ENCODE measurements around the gene GSTA3.
"Not testable (repeated sequence)": the region's sequence is repeated elsewhere in the genome, so short reads cannot be mapped to it uniquely, and the experiment has no call there.

GSTA3 gene

GRCh38 chr6:52858416-52858815, 51.1 kb downstream of the GSTA3 start:
- in situ Hi-C loops (cut with HindIII; ENCODE audit: low sequenced_read_pairs): no loop called here
- no peak for TF ChIP-seq CTCF (IDR thresholded peaks at IDR 0.05; ENCODE audit: low read depth, low read length)

GRCh38 chr6:52856137-52856536, 53.4 kb downstream of the GSTA3 start:
- DNase-seq (ENCODE audit: low read depth, low spot score); H3K4me3 ChIP-seq (ENCODE audit: low read depth, low read length); in situ Hi-C loops (cut with HindIII; ENCODE audit: low sequenced_read_pairs): not testable (repeated sequence)

More at GRCh38 chr6:52858416-52858815, 51.1 kb downstream of the GSTA3 start:
- no peak overlapping the region for H3K4me3 ChIP-seq (ENCODE audit: low read depth, low read length)
- no peak for DNase-seq (ENCODE audit: low read depth, low spot score)

GRCh38 chr6:52849137-52849536, 60.4 kb downstream of the GSTA3 start:
- H3K4me3 ChIP-seq (ENCODE audit: low read depth, low read length): no peak overlapping the region
- no peak for TF ChIP-seq CTCF (IDR thresholded peaks at IDR 0.05; ENCODE audit: low read depth, low read length)
- in situ Hi-C loops (cut with HindIII; ENCODE audit: low sequenced_read_pairs): no loop called here
- no peak for DNase-seq (ENCODE audit: low read depth, low spot score)
